NCI-H82 treated with DMSO at 0.1 percent for 48 hours (cell line): ENCODE data around the gene CD300C.
"Not testable (repeated sequence)": the region's sequence is repeated elsewhere in the genome, so short reads cannot be mapped to it uniquely, and the experiment has no call there.

Source experiments
- DNase-seq: peaks from one replicate; lab custom pipeline; 2025; ENCODE audit not compliant: unreplicated experiment; lab: John Stamatoyannopoulos, UW

CD300C gene

DNA sequence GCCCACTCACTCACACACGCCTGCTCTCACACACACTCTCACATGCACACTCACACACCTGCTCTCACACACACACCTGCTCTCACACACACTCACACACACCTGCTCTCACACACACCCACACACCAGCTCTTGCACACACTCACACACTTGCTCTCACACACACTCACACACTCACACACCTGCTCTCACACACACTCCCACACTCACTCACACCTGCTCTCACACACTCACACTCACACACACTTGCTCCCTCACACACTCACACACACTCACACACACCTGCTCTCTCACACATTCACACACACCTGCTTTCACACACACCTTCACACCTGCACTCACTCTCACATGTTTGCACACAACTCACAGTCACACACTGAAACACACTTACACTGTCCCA, 17.4 kb upstream of the CD300C start:
- DNase-seq = no peak

GRCh38 chr17:74561586-74561985, 15.7 kb upstream of the CD300C start:
- DNase-seq = no peak

DNA sequence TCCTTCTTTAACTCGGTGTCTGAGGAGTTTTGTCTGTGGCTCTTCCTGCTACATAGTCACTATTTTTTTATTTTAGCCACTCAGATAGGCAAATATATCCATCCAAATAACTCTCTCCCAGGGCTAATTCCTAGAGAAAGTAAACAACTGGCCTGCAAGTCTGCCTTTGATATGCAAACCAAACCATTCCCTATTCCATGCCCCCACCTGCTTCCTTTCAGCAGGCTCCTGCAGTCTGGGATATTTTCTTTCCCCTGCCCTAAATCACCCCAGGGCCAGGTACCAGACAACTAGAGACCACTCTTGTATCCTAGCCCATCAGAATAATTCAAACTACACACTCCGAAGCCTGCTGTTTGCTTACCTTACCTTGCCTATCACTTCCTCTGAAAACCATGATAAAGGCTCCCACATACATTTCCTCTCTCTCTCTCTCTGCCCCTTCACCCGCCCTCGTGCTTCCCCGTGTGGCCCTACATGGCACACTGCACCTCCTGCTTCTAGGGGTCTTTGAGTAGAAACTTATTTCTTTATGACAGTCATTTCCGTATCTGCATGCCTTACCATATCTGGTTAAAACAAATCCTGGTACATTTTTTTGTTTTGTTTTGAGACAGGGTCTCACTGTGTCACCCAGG, 13.1 kb upstream of the CD300C start:
- DNase-seq = no peak

GRCh38 chr17:74558402-74558801, 12.5 kb upstream of the CD300C start:
- not testable (repeated sequence) for DNase-seq

DNA sequence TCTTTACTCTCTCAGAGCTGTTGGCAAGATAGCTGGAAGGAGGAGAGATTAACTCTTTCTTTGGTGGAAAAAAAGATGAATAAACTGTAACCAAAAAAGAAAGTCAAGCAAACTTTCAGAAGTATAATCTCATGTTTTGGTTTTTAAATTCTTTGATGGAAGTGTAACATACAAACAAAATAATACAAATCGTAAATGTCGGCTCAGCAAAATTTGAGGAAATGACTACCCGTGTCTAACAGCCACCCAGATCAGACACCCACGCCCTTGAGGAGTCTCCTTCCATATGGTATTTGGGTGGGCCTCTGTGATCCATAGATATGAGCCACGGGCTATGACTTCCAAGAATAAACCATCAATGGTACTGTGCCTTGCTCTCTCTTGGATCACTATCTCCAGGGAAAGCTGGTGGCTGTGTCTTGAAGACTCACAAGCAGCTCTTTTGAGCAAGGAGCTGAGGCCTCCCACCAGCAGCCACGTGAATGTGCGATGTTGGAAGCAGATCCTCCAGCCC, 9.6 kb upstream of the CD300C start:
- no peak for DNase-seq

GRCh38 chr17:74554909-74555308, 9.0 kb upstream of the CD300C start:
- DNase-seq = no peak

GRCh38 chr17:74552037-74552436, 6.1 kb upstream of the CD300C start:
- no peak for DNase-seq

- no peak for DNase-seq
These were observed 4.7 kb upstream of the CD300C start for GRCh38 chr17:74550602-74551001.

DNA sequence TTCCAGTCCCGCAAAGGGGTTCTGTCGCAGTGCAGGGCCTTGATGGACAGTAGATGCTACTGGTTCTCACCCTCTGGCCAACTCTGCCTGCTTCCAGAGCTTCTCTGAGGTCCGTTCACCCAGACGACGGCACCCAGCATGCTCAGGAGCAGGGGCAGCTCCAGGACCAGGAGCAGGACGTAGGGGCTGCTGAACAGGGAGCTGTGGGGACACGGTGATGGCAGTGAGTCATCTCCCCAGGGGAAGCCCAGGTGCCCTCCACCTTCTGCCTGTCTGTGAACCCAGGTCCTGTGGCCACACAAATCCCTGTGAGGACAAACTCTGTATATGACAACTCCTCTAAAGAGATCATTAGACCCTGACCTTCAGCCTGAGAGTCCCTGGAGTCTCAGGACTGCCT, 3.4 kb upstream of the CD300C start:
- no peak for DNase-seq

- no peak for DNase-seq
These were observed 1.8 kb upstream of the CD300C start for GRCh38 chr17:74547736-74548135.

GRCh38 chr17:74547264-74547663, 1.3 kb upstream of the CD300C start:
- DNase-seq = no peak

GRCh38 chr17:74546586-74546985, 671 bp upstream of the CD300C start:
- DNase-seq = no peak

GRCh38 chr17:74544991-74545842, 698 bp downstream of the CD300C start:
- DNase-seq = no peak

- no peak for DNase-seq
These were observed 1.8 kb downstream of the CD300C start for GRCh38 chr17:74543891-74544760.

DNA sequence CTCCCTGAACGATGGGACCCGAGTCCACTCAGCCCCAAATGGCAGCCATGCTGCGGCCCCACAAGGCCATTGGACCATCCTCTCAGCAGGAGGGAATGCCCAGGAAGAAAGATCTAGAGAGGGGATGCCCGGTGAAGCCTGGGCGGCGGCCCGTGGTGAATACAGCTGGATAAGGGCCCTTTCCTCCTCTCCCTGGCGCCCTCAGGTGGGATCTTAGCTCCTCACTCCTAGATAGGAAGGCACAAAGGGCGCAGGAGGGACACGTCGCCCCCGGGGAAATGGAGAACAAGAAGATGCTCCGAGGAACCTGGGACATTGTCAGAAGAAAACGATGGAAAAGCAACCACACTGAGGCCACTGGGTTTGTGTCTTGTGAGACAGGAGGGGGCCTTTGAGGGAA, 2.5 kb downstream of the CD300C start:
- no peak for DNase-seq

DNA sequence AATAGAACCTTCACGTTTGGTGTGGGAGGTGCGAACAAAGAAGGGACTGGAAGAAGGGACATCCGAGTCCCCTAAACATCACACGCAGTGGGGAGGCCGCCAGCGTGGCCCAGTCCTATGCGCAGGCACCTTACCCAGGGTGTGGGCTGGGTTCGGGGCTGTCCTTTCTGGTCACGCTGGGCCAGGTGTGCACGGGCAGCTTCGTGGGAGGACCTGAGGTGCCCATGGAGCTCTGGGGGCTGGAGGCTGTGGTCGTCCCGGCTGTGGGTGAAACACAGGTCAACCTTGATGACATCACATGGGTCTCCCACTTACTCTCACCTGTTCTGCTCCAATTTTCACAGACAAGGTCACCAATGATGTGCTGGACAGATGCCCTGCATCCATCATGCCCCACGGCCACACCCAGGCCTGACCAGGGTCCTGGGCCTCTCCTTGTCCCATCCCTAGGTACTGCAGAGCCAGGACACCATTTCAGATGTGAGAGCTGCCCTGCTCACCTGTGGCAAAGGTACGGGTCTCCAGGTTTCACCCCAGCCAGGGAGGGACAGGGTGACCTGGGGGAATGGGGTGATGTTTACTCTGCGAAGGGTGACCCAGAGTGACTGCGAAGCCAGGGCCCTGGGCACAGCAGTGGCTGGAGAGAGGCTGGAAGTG, 3.1 kb downstream of the CD300C start:
- no peak for DNase-seq

DNA sequence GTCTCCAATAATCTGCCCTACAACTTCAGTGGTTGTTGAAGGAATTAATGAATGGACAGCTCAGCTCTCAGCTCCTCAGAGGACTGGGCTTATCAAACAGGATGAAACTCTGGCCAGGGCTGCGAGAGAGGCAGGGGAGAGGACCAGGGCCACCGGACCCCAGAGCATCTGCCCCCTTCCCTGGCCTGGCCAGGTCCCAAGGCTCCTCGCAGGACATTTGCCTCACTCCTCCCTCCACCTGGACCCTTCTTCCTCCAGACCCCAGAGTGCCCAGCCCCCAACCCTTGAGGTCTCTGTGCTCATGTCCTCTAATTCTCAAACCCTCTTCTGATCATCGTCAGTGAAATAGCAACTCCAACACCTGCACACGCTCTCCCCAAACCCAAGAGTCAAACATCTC, 3.7 kb downstream of the CD300C start:
- no peak for DNase-seq

- no peak for DNase-seq
These were observed 4.5 kb downstream of the CD300C start for GRCh38 chr17:74541176-74542111.

GRCh38 chr17:74539281-74539820, 6.6 kb downstream of the CD300C start:
- no peak for DNase-seq

DNA sequence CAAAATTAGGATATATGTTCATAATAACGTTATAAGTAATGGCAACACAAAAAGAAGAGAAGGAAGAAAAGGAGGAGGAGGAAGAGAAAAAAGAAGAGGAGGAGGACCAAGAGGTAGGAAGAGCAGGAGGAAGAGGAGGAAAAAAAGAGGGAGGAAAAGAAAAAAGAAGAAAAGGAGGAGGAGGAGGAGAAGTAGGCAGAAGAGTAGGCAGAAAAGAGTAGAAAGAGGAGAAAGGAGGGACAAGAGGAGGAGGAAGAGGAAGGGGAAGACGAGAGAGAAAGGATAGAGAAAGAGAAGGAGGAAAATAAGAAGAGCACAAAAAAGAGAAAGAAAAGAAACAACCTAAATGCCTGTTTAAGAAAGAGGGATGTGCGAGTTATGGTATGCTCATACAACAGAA, 9.0 kb downstream of the CD300C start:
- DNase-seq = no peak
